Fibroblast of lung (primary cell): ENCODE measurements around the gene TFF1. TPM values are rescaled to one million over a fixed set of nuclear protein-coding genes. Genes with fewer than 3 reads are reported as not detected.

Experiments
- DNase-seq, 2 donors: peaks; one replicate each; pipeline versions ENCODE4 v3.0.0 to v3.0.0-alpha.2; 2010; ENCODE audit warnings: low read depth in 2 of 2
- H2AFZ ChIP-seq: 2 replicates; pipeline ENCODE4 v1.5.1; 2012; ENCODE audit warnings: low read length, control low read depth, inconsistent platforms
- H3K27ac ChIP-seq: 2 replicates; pipeline ENCODE4 v1.5.1; 2011; ENCODE audit warnings: low read length, control low read depth; ENCODE audit not compliant: insufficient read depth
- H3K27me3 ChIP-seq: 2 replicates; pipeline ENCODE4 v1.5.1; 2011; ENCODE audit warnings: mild to moderate bottlenecking, low read length; ENCODE audit not compliant: control insufficient read depth, insufficient read depth
- H3K36me3 ChIP-seq: 2 replicates; pipeline ENCODE4 v1.5.1; 2011; ENCODE audit warnings: low read length; ENCODE audit not compliant: control insufficient read depth, insufficient read depth
- H3K4me1 ChIP-seq: 2 replicates; pipeline ENCODE4 v1.5.1; 2011; ENCODE audit warnings: low read length; ENCODE audit not compliant: control insufficient read depth, insufficient read depth; ENCODE audit errors: extremely low read depth
- H3K4me2 ChIP-seq: 2 replicates; pipeline ENCODE4 v1.5.1; 2011; ENCODE audit warnings: low read length, control low read depth; ENCODE audit not compliant: insufficient read depth; ENCODE audit errors: extremely low read depth
- H3K4me3 ChIP-seq, 4 experiments: fragments of 200-600 bp in 1 of 4; sonication (generic) in 1 of 4; replicated peaks in 1 of 4; 2 replicates each; pipeline ENCODE4 v1.5.1; 2011 to 2016; ENCODE audit warnings: low read length in 4 of 4, low read depth in 3 of 4, mild to moderate bottlenecking in 3 of 4, control low read depth in 2 of 4, inconsistent platforms in 1 of 4, mixed read lengths in 1 of 4; ENCODE audit not compliant: insufficient read depth in 1 of 4; ENCODE audit errors: control extremely low read depth in 1 of 4
- H3K79me2 ChIP-seq: 2 replicates; pipeline ENCODE4 v1.5.1; 2012; ENCODE audit warnings: mild to moderate bottlenecking, low read length, inconsistent platforms; ENCODE audit not compliant: control insufficient read depth, insufficient read depth
- H3K9ac ChIP-seq: 2 replicates; pipeline ENCODE4 v1.5.1; 2011; ENCODE audit warnings: mild to moderate bottlenecking, low read length, control low read depth; ENCODE audit not compliant: insufficient read depth
- H3K9me3 ChIP-seq: 2 replicates; pipeline ENCODE4 v1.5.1; 2012; ENCODE audit warnings: low read depth, low read length; ENCODE audit not compliant: control insufficient read depth, insufficient read depth
- H4K20me1 ChIP-seq: 2 replicates; pipeline ENCODE4 v1.5.1; 2011; ENCODE audit warnings: low read length; ENCODE audit not compliant: control insufficient read depth, insufficient read depth; ENCODE audit errors: extremely low read depth
- EZH2 ChIP-seq: IDR thresholded peaks from 2 replicates; pipeline ENCODE4 v1.5.1; 2012; ENCODE audit warnings: low read length, control low read depth, mild to moderate bottlenecking; ENCODE audit errors: missing control alignments
- polyA plus RNA-seq, 2 donors: library from polyadenylated mRNA; depleted of rRNA in 1 of 2; stranded (reverse) in 1 of 2; unstranded in 1 of 2; fragments of >200 nt; gene quantifications; 2 replicates each; pipeline ENCODE4 v1.2.1, GENCODE V29; 2011 to 2012; ENCODE audit warnings: missing spikeins in 1 of 2
- total RNA-seq: library from RNA; depleted of rRNA; stranded (reverse); fragments of >200 nt; gene quantifications from 2 replicates; pipeline ENCODE4 v1.2.1, GENCODE V29; 2014
- TF ChIP-seq, protein P1 (sequence below), 2 donors: IDR thresholded peaks in 1 of 2; conservative IDR thresholded peaks in 1 of 2; 1 replicate in 1 of 2; 2 replicates in 1 of 2; pipeline ENCODE4 v1.5.1; 2011 to 2012; ENCODE audit warnings: low read length in 2 of 2, control low read depth in 1 of 2, inconsistent platforms in 1 of 2, low read depth in 1 of 2, mild to moderate bottlenecking in 1 of 2

The TFF1 gene
- total and polyA plus RNA-seq, 2 donors (not counting 1 experiment from before 2014, with no cell fraction given): not detected

DNA sequence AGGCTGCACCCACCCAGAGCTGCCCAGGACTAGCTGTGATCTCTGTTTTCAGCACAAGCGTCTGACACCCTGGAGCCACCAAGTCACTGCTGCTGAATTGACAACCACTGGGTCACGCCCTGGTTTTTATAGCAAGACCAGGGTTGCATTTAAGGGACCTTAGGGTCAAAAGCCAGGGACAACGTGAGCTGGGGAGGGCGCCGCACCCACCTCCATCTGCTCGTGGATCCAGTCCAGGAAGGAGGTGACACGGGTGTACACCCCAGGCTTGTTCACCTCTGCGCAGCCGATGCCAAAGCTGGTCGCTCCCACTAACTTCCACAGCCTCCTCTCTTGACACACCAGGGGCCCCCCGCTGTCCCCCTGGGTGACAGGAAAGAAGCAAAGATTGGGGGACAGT lies 9.2 kb upstream of the TFF1 start:
- H2AFZ ChIP-seq: no peak overlapping the region
- H3K36me3 ChIP-seq: no peaks in the 10 kb centered on the region
- H3K4me1 ChIP-seq: no peaks in the 10 kb centered on the region
- no peaks in the 10 kb centered on the region for H3K79me2 ChIP-seq
- TF ChIP-seq, protein P1, sequence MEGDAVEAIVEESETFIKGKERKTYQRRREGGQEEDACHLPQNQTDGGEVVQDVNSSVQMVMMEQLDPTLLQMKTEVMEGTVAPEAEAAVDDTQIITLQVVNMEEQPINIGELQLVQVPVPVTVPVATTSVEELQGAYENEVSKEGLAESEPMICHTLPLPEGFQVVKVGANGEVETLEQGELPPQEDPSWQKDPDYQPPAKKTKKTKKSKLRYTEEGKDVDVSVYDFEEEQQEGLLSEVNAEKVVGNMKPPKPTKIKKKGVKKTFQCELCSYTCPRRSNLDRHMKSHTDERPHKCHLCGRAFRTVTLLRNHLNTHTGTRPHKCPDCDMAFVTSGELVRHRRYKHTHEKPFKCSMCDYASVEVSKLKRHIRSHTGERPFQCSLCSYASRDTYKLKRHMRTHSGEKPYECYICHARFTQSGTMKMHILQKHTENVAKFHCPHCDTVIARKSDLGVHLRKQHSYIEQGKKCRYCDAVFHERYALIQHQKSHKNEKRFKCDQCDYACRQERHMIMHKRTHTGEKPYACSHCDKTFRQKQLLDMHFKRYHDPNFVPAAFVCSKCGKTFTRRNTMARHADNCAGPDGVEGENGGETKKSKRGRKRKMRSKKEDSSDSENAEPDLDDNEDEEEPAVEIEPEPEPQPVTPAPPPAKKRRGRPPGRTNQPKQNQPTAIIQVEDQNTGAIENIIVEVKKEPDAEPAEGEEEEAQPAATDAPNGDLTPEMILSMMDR (conservative IDR thresholded peaks at IDR 0.05 in 1 of 2, IDR thresholded peaks at IDR 0.05 in 1 of 2; ENCODE audit: low read depth in 1 of 2, low read length in 2 of 2): no peak
- TF ChIP-seq EZH2: no peak
- no peak overlapping the region for H3K9ac ChIP-seq
- H4K20me1 ChIP-seq: no peaks in the 10 kb centered on the region
- no peak overlapping the region for H3K27ac ChIP-seq
- H3K27me3 ChIP-seq: no peaks in the 10 kb centered on the region
- H3K9me3 ChIP-seq: no peaks in the 10 kb centered on the region
- no peak overlapping the region for H3K4me3 ChIP-seq
- H3K4me2 ChIP-seq: no peak overlapping the region
- DNase-seq: no peak

DNA sequence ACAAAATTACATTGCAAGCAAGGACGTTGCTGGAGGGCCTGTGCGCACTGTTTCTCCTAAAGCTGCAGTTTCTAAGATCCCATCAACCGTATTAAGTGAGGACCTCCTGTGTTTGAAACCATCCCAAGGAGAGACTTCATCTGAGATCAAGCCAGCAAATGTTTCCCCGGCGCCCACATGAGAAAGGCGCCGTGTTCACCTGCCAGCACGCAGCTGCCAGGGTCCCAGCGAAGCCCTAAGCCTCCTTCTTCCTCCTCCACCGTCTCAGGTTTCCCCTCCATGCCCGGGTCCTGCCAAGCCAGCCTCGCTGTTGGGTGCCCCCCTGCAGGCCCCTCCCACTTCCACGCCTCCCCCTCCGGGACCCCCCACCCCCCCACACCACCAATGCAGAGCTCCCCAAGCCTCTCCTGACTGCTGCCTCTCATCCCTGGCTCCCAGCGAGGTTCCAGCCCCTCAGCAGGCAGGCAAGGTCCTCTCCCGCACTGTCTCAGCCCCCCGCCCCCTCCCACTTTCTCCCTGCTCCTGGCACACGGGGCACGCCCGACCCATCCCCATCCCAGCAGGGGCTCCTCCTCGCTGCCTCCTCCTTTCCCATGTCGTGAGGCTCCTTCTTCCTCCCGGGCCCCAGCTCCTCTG lies 8.6 kb upstream of the TFF1 start:
- TF ChIP-seq, protein P1 (conservative IDR thresholded peaks at IDR 0.05 in 1 of 2, IDR thresholded peaks at IDR 0.05 in 1 of 2; ENCODE audit: low read depth in 1 of 2, low read length in 2 of 2): no peak
- TF ChIP-seq EZH2: no peak
- H3K79me2 ChIP-seq: no peaks in the 10 kb centered on the region
- DNase-seq: no peak
- no peaks in the 10 kb centered on the region for H3K36me3 ChIP-seq
- H3K4me3 ChIP-seq: no peak overlapping the region
- no peaks in the 10 kb centered on the region for H3K27me3 ChIP-seq
- H3K9me3 ChIP-seq: no peaks in the 10 kb centered on the region
- no peak overlapping the region for H3K9ac ChIP-seq
- no peak overlapping the region for H3K4me2 ChIP-seq
- H2AFZ ChIP-seq: no peak overlapping the region
- no peak overlapping the region for H3K27ac ChIP-seq
- H3K4me1 ChIP-seq: no peaks in the 10 kb centered on the region
- no peaks in the 10 kb centered on the region for H4K20me1 ChIP-seq

DNA sequence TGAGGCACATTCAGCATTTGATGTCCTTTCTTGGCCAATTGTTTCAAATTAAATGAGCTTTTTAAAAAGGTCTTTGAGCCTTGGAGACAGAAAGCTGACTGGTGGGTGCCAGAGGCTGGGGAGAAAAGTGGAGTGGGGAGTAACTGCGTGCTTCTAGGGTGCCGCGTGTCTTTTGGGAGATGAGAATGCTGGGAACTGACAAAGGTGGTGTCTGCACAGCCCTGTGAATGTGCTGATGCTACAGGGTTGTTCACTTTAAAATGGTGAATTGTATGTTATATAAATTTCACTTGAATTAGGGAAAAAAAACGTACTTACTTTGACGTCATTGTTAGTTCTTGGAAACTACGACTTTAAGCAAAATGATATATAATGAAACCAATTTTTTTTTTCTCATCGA lies 8.1 kb upstream of the TFF1 start:
- Histone ChIP-seq H3K36me3 (no peaks in the 10 kb centered on the region), H3K27me3 (no peaks in the 10 kb centered on the region), H3K9ac (no peak overlapping the region), H3K4me3 (no peak overlapping the region), H2AFZ (no peak overlapping the region), H3K9me3 (no peaks in the 10 kb centered on the region), H3K4me2 (no peak overlapping the region), H3K4me1 (no peaks in the 10 kb centered on the region), H3K79me2 (no peaks in the 10 kb centered on the region), H3K27ac (no peak overlapping the region), H4K20me1 (no peaks in the 10 kb centered on the region)
- TF ChIP-seq, protein P1 (conservative IDR thresholded peaks at IDR 0.05 in 1 of 2, IDR thresholded peaks at IDR 0.05 in 1 of 2; ENCODE audit: low read depth in 1 of 2, low read length in 2 of 2): no peak
- TF ChIP-seq EZH2: no peak
- DNase-seq: no peak
